ENCODE measurements around the gene SIGLEC6. TPM values are rescaled to one million over a fixed set of nuclear protein-coding genes. Genes with fewer than 3 reads are reported as not detected.
A peak's percentile ranks its signal among the peaks of the same experiment; 100 is the strongest.

The SIGLEC6 gene
- total RNA-seq, 1 donor from 2014 or later: not detected

- Mint-ChIP-seq H3K36me3 (ENCODE audit: unreplicated experiment) (no peaks in the 10 kb centered on the region), H3K9me3 (ENCODE audit: unreplicated experiment) (no peaks in the 10 kb centered on the region), H3K4me1 (ENCODE audit: low read depth, unreplicated experiment) (peaks cover 10% of the 10 kb centered on the region), H3K4me3 (ENCODE audit: unreplicated experiment) (peak overlapping the region; percentile 98), H3K27me3 (ENCODE audit: unreplicated experiment) (peaks cover 3% of the 10 kb centered on the region), H3K27ac (ENCODE audit: unreplicated experiment) (peak overlapping the region; percentile 88)
- DNase-seq: no peak
- TF ChIP-seq CTCF (IDR thresholded peaks at IDR 0.05; ENCODE audit: partially characterized antibody, unreplicated experiment): no peak
These were observed 40.1 kb upstream of the SIGLEC6 start for GRCh38 chr19:51571599-51571998.

- TF ChIP-seq CTCF (IDR thresholded peaks at IDR 0.05; ENCODE audit: partially characterized antibody, unreplicated experiment): no peak
- DNase-seq: peak; percentile 92
- H3K36me3 Mint-ChIP-seq (ENCODE audit: unreplicated experiment): no peaks in the 10 kb centered on the region
- peaks cover 5% of the 10 kb centered on the region for H3K27me3 Mint-ChIP-seq (ENCODE audit: unreplicated experiment)
- peak within 1 kb of the TSS; percentile 98 for H3K4me3 Mint-ChIP-seq (ENCODE audit: unreplicated experiment)
- H3K9me3 Mint-ChIP-seq (ENCODE audit: unreplicated experiment): no peaks in the 10 kb centered on the region
- H3K4me1 Mint-ChIP-seq (ENCODE audit: low read depth, unreplicated experiment): peaks cover 10% of the 10 kb centered on the region
- H3K27ac Mint-ChIP-seq (ENCODE audit: unreplicated experiment): peak within 1 kb of the TSS; percentile 88
These were observed 39.6 kb upstream of the SIGLEC6 start, which contains the start of gene ZNF175 for GRCh38 chr19:51570962-51571575. ZNF175 (plus strand) TSS chr19:51571283; CDS start chr19:51573330, 2,047 bp downstream.

GRCh38 chr19:51568456-51568855 is 37.0 kb upstream of the SIGLEC6 start:
- H3K9me3 Mint-ChIP-seq (ENCODE audit: unreplicated experiment): no peaks in the 10 kb centered on the region
- no peak for DNase-seq
- H3K4me1 Mint-ChIP-seq (ENCODE audit: low read depth, unreplicated experiment): peaks cover 10% of the 10 kb centered on the region
- no peak for TF ChIP-seq CTCF (IDR thresholded peaks at IDR 0.05; ENCODE audit: partially characterized antibody, unreplicated experiment)
- peaks cover 5% of the 10 kb centered on the region for H3K27me3 Mint-ChIP-seq (ENCODE audit: unreplicated experiment)
- H3K4me3 Mint-ChIP-seq (ENCODE audit: unreplicated experiment): no peak overlapping the region
- H3K36me3 Mint-ChIP-seq (ENCODE audit: unreplicated experiment): no peaks in the 10 kb centered on the region
- no peak overlapping the region for H3K27ac Mint-ChIP-seq (ENCODE audit: unreplicated experiment)

GRCh38 chr19:51567583-51567982 is 36.1 kb upstream of the SIGLEC6 start:
- H3K27ac Mint-ChIP-seq (ENCODE audit: unreplicated experiment): no peak overlapping the region
- H3K4me3 Mint-ChIP-seq (ENCODE audit: unreplicated experiment): no peak overlapping the region
- no peak for DNase-seq
- H3K36me3 Mint-ChIP-seq (ENCODE audit: unreplicated experiment): no peaks in the 10 kb centered on the region
- peaks cover 10% of the 10 kb centered on the region for H3K4me1 Mint-ChIP-seq (ENCODE audit: low read depth, unreplicated experiment)
- H3K27me3 Mint-ChIP-seq (ENCODE audit: unreplicated experiment): peaks cover 5% of the 10 kb centered on the region
- peaks cover under 1% of the 10 kb centered on the region for H3K9me3 Mint-ChIP-seq (ENCODE audit: unreplicated experiment)
- no peak for TF ChIP-seq CTCF (IDR thresholded peaks at IDR 0.05; ENCODE audit: partially characterized antibody, unreplicated experiment)

GRCh38 chr19:51566489-51567100 is 35.1 kb upstream of the SIGLEC6 start:
- no peak for TF ChIP-seq CTCF (IDR thresholded peaks at IDR 0.05; ENCODE audit: partially characterized antibody, unreplicated experiment)
- H3K27me3 Mint-ChIP-seq (ENCODE audit: unreplicated experiment): peaks cover 5% of the 10 kb centered on the region
- no peak overlapping the region for H3K4me3 Mint-ChIP-seq (ENCODE audit: unreplicated experiment)
- no peak for DNase-seq
- H3K36me3 Mint-ChIP-seq (ENCODE audit: unreplicated experiment): no peaks in the 10 kb centered on the region
- peaks cover 2% of the 10 kb centered on the region for H3K9me3 Mint-ChIP-seq (ENCODE audit: unreplicated experiment)
- peaks cover 1% of the 10 kb centered on the region for H3K4me1 Mint-ChIP-seq (ENCODE audit: low read depth, unreplicated experiment)
- no peak overlapping the region for H3K27ac Mint-ChIP-seq (ENCODE audit: unreplicated experiment)

Data from glutamatergic neuron (in vitro differentiated cells).